Measurements from ENCODE around the gene LRMDA.

LRMDA gene

GRCh38 chr10:75462865-75463264 is 31.4 kb downstream of the LRMDA start:
- DNase-seq (ENCODE audit: extremely low read depth, low read depth), result no peak
- TF ChIP-seq CTCF (IDR thresholded peaks at IDR 0.05; ENCODE audit: low read depth, low read length), result no peak

- TF ChIP-seq CTCF (IDR thresholded peaks at IDR 0.05; ENCODE audit: low read depth, low read length), result no peak
- DNase-seq (ENCODE audit: extremely low read depth, low read depth), result no peak
Measured at GRCh38 chr10:75464478-75465449, 33.3 kb downstream of the LRMDA start.

GRCh38 chr10:75465450-75465827 is 34.0 kb downstream of the LRMDA start:
- TF ChIP-seq CTCF (IDR thresholded peaks at IDR 0.05; ENCODE audit: low read depth, low read length), result no peak
- DNase-seq (ENCODE audit: extremely low read depth, low read depth), result no peak

GRCh38 chr10:75466001-75466400 is 34.6 kb downstream of the LRMDA start:
- no peak for DNase-seq (ENCODE audit: extremely low read depth, low read depth)
- no peak for TF ChIP-seq CTCF (IDR thresholded peaks at IDR 0.05; ENCODE audit: low read depth, low read length)

GRCh38 chr10:75466886-75467285 is 35.5 kb downstream of the LRMDA start:
- DNase-seq (ENCODE audit: extremely low read depth, low read depth), result no peak
- no peak for TF ChIP-seq CTCF (IDR thresholded peaks at IDR 0.05; ENCODE audit: low read depth, low read length)

- no peak for DNase-seq (ENCODE audit: extremely low read depth, low read depth)
- no peak for TF ChIP-seq CTCF (IDR thresholded peaks at IDR 0.05; ENCODE audit: low read depth, low read length)
Measured at GRCh38 chr10:75468612-75469005, 37.2 kb downstream of the LRMDA start.

- peak; percentile 84 for DNase-seq (ENCODE audit: extremely low read depth, low read depth)
- TF ChIP-seq CTCF (IDR thresholded peaks at IDR 0.05; ENCODE audit: low read depth, low read length), result no peak
Measured at GRCh38 chr10:75469006-75469616, 37.7 kb downstream of the LRMDA start.

Data from AG09319 (cell line).